Stimulated activated CD4-positive, alpha-beta T cell treated with anti-CD3 and anti-CD28 coated beads, TNF-alpha, amount 100 ng/mL, for 24 hours (primary cell): Measurements from ENCODE around the gene CST6.
"Not testable (repeated sequence)": the region's sequence is repeated elsewhere in the genome, so short reads cannot be mapped to it uniquely, and the experiment has no call there.

Experiments used
- DNase-seq, 3 experiments: peaks; one replicate each; pipeline ENCODE4 v3.0.0-alpha.2; 2020; ENCODE audit warnings: low read depth in 3 of 3

CST6 gene

DNA sequence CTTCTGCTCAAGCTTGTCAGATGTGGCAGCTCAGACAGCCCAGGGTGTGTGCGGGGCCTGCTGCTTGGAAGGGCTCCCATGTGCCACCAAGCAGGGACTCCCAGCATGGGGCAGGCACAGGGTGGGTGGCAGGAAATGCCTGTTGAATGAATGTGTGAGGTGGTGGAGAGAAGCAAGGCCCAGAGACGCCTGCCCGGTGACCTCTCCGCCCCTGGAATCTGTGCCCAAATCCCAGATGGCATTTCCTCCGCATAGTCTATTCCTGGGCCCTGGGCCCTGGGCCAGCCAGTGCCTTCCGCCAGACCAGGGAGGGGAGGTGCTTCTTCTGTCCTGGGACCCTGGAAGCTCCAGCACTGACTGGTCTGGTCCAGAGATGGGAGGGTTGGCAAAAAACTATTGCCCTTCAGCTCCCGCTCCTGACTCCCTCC lies 3.7 kb downstream of the CST6 start:
- DNase-seq, result no peak

DNA sequence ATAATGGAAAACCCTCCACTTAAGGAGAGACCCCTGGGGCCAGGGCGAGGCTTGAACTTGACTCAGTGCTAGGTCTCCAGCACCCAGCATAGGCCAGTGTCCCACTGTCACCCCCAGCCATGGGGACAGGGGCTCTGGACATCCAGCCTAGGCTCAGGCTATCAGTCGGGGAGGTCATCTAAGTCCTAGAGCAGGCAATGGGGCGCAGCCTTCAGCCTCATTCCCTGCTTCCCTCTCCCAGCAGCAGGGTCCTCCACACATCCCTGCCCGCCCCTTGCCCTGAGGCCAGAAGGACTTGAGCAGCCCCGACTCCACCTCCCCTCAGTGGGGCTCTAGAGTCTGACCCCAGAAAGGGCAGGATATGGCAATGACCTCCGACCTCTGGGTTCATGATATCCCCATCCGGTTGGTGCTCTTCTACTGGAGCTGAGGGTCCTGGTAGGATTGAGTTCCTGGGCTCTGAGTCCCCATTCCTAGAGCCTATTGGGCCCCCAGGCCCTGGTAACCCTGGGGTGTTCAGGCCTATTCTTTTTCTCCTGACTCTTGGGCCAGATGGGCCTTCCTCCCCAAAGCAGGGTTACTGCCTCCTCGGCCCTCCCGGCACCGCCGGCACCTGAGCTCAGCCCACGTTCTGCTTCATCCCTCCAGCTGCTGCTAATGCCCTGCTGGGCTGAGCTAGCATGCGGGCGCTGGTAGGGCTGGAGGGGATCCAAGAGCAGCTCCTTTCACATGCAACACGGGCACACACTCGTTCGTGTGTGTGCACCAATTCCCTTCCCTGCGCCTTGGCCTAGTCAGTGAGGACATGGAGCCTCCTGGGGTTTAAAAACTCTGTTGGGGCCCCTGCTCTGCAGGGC lies 4.4 kb downstream of the CST6 start:
- no peak for DNase-seq

DNA sequence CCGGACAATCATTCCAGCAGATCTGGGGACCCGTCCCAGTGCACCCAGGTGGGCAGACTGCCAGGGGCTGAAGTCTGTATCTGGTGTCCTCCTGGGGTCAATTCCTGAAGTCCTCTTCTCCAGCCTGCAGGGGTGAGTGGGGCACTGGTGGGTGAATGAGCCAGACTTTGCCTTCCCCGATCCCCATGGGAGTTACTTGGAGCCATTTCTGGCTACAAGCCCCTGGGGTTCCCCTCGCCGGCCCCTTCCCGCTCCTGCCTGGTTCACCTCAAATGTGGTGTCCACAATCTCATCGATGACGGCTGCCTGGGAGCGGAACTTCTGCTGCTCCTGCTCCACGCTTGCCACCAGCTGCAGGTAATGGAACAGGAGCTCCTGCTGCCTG lies 5.0 kb downstream of the CST6 start:
- no peak for DNase-seq

GRCh38 chr11:66017321-66017720 lies 5.5 kb downstream of the CST6 start:
- no peak for DNase-seq

- DNase-seq, result no peak
Observed at GRCh38 chr11:66020212-66020611, 8.4 kb downstream of the CST6 start.

DNA sequence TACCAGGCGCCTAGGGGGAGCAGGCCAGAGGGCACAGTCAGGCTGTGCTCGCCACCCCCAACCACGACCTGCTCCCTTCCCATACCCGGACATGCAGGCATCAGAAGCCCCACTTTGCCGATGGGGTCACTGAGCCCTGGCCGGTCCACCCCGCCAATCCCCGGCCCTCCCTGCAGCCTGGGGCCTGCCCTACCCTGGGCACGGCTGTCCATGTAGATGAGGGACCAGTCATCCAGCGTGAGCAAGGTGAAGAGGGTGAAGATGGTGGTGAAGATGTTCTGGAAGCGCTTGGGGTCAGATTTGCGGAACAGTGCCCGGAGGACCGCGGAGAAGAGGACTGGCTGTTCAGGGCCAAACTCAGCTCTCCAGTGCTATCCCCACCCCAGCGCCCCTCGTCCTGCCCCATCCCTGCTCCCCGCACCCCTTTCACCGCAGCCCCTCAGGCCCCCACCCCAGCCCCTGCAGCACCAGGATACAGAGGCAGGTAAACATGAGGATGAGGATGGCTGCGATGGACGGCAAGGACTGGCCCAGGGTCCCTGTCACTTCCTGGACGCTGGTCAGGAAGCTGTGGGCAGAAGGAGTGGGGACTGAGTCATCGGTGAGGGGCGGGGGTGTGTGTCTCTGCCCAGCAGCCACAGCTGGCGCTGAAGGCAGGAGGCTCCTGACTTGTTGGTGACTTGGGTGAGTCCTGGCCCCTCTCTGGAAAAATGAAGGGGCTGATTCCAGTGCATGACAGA lies 9.0 kb downstream of the CST6 start:
- DNase-seq, result no peak

GRCh38 chr11:66022401-66023185 lies 10.8 kb downstream of the CST6 start:
- peak; percentile 62 to 79 (median 68) for DNase-seq

DNA sequence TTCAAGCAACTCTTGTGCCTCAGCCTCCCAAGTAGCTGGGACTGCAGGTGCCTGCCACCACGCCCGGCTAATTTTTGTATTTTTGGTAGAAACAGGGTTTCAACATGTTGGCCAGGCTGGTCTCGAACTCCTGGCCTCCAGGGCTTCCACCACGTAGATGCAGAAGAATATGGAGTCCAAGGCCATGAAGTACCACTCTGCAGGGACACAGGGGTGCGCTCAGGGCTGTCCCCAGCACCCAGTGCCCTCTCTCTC lies 11.3 kb downstream of the CST6 start:
- not testable (repeated sequence) for DNase-seq

DNA sequence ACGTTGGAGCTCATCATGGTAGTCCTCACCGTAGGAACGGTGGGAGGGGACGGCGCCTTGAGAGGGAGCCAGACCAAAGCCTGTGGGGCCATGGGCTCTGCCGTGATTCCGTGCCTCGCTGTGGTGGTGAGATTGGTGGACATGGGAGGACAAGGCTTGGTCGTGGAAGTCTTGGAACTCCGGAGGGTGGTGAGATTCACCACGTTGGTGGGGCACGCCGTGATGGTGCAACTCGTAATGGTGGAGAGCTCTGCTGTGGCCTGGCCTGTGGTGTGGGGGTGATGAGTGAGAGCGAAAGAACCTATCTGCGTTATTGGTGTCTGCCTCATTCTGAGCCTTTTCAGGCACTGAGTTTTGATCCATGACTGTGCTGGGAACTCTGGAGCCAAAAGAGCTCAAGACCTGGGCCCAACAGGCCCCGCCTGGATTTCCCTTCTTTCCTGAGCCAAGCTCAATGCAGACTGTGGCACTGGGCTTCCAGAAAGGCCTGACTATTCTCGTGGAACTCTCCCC lies 14.3 kb downstream of the CST6 start, which contains the start of gene CATSPER1:
Gene CATSPER1, minus strand, starts transcription at position 463 of the 513 bp plus-strand sequence. Its CDS starts 100 bp downstream, at position 363.
- DNase-seq, result no peak

GRCh38 chr11:66032957-66033735 lies 21.3 kb downstream of the CST6 start:
- no peak for DNase-seq

GRCh38 chr11:66035653-66036333 lies 24.0 kb downstream of the CST6 start:
- no peak for DNase-seq

DNA sequence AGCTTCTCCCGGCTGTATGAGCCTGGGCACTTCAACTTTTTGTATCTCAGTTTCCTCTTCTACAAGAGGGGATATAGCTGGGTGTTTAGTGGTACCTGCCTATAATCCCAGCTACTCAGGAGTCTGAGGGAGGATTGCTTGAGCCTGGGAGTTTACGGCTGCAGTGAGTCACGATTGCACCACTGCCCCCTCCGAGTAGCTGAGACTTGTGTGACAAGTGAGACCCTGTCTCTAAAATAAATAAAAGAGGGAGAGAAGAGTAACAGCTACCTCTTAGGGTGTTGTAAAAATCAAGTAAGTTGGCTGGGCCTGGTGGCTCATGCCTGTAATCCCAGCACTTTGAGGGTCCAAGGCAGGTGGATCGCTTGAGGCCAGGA lies 24.5 kb downstream of the CST6 start:
- DNase-seq, result no peak

DNA sequence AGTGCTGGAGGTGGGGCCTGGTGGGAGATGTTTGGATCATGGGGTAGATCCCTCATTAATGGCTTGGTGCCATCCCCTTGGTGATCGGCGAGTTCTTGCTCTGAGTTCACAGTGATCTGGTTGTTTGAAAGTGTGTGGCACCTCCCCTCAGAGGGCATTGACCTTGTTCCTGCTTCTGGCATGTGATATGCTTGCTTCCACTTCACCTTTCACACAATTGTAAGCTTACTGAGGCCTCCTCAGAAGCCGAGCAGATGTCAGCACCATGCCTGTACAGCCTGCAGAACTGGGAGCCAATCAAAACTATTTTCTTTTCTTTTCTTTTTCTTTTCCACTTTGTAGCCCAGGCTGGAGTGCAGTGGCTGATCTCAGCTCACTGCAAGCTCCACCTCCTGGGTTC lies 25.5 kb downstream of the CST6 start:
- no peak for DNase-seq

DNA sequence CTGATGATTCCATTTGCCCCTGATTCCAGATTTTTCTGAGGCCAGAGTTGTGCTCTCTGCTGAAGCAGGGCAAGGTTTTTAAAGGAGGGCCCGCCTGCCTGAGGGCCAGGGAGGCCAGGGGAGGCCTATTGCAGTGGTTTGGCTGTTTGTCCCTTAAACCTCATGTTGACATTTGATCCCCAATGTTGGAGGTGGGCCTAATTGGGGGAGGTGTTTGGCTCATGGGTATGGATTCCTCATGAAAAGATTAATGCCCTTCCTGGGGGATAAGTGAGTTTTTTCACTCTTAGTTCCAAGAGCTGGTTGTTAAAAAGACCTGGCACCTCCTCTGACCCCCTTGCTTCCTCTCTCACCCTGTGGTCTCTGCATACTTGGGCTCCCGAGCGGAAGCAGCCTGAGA lies 28.0 kb downstream of the CST6 start:
- no peak for DNase-seq

- DNase-seq, result no peak
Observed at GRCh38 chr11:66042227-66042995, 30.6 kb downstream of the CST6 start.

DNA sequence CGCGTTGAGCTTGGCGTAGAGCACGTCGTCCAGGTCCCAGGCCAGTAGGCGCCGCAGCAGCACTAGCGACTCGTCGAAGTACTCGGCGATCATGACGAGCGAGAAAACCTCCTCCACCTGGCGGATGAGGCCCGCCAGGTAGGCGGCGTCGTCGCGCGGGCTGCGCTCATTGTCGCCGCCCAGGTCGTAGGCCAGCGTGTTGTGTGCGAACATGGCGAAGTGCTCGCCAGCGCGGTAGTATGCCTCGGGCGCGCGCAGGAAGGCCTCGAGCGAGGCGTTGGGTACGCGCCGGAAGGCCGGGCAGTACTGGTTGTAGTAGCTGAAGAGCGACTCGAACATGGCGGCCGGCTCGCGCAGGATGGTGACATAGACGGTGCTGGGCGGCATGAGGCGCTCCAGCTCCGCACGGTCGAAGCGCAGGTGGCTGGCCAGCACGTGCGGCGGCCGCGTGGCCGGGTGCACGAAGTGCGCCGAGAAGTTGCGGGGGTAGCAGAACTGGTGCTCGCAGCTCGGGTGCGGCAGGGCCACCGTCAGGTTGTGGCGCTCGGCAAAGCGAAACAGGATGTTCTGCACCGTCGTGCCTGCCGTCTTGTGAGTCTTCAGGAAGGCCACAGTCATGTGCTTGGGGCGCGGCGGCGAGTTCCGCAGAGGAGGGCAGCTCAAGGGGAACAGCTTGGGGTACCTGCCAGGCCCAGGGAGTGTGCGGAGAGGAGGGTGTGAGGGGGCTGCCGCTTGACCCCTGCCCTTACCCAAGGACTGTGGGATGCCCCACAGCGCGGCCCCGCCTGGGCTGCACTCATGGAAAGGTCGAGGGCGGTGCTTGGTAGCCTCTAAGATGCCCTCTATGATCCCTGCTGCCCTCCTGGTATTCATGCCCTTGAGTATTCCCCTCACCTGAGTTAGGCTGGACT lies 31.4 kb downstream of the CST6 start:
- no peak for DNase-seq

- no peak for DNase-seq
Observed at GRCh38 chr11:66044757-66045156, 32.9 kb downstream of the CST6 start.

DNA sequence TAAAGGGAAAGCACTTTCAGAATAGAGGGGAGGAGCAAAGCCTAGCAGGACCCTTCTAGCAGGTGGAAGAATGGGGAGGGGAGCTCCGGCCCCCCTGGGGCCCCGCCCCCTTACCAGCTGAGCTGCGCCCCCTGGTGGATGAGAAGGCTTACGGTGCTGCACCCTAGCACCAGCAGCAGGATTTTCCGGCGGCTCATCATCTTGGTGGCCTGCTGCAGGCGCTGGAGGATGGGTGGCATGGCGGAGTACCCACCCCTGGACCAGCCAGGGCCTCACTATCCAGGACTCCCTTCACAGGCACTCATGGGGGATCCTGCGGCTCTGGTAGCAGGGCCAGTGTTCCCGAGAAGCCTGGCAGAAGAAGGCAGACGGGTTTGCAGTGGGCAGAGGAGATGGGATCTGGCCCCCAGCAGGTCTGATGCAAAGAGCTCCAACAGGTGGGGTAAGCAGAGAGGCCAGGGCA lies 33.4 kb downstream of the CST6 start:
- DNase-seq, result peak; percentile 67 to 78 (median 75)

GRCh38 chr11:66046901-66047300 lies 35.1 kb downstream of the CST6 start:
- DNase-seq, result no peak
